Activated CD4-positive, alpha-beta T cell treated with anti-CD3 and anti-CD28 coated beads for 4 hours (primary cell): ENCODE measurements around the gene DPH1.

Experiments
- DNase-seq, 2 donors: peaks; one replicate each; pipeline ENCODE4 v3.0.0-alpha.2; 2020

The DPH1 gene

DNA sequence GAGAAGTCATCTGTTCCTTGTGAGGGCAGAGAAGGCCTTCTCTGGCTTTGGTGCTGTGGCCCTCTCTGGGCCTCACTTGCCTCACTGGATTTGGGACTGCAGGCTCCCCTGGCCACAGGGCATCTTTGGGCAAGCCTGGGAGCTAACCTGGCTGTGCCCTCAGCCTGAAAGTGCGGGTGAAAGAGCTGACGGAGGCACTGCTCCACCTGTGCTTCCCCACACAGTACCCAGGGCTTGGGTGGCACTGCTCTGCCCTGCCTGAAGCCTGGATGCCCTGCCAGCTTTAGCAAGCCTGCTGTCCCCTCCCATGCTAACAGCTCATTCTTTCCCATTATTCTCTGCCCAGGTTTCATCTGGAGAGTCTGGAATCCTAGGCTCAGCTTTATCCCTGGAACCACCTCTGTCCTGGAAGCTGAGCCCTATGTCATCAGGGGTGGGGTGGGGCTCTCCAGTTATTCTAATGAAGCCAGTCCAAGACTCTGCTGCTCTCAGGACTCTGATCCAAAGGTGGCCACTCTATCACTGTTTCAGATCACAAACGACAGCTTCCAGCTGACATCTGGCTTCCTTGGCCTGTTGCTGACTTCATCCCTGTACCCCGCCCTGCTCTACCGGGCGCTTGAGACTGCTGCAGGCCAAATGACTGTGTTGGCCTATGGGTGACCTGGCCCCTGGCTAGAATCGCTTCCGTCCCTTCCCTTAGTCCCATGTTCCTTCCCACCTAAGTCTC lies 54.2 kb downstream of the DPH1 start:
- DNase-seq = no peak

DNA sequence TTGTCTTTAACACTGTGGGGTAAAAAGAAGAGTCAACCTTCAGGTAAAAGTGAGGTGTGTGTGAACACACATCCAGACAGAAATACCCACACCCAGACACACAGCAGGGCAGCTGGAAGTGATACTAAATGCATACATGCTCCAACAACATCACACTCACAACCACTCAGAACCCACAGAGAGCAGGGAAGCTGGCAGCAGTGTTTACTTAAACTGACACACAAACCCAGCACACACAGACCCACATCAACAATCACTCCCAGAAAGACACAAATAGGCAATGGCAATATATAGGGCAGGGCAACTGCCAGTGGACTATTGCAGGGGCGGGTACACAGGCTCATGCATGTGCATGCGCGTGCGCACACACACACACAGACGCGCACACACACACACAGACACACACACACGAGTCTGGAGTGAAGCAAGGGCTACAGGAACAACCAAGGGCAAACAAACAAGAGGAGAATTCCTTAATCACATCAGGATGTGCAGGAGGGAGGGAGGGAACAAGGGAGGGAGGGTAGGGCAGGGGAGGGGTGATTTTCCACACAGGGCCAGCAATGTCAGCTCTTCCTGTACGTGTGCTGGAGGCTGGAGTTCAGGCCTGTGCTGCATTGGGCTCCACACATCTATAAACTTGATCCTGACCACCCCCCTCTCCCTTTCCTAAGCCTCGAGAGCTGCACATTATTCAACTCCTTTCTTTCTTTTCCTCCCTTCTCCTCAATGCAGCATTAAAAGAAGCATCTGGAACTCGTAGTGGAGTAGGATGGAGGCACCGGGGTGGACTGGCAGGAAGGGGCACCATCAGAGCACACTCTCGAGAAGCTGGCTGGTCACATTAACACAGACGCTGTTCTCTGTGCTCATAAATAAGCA lies 55.1 kb downstream of the DPH1 start:
- DNase-seq = no peak

DNA sequence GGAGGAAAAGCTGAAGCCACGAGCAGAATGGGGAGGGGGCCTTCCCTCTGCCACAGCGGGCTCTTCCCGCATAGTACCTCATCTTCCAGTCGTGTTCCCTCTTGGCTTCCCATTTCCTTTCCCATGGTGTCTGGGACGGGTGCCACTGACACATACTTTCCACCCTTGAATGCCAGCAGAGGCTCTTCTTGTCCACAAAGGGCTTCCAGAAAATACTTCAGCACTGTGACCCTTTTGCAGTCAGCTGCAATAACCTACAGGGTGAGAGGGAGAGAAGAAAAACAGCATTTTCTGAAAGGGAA lies 55.6 kb downstream of the DPH1 start:
- DNase-seq = no peak

DNA sequence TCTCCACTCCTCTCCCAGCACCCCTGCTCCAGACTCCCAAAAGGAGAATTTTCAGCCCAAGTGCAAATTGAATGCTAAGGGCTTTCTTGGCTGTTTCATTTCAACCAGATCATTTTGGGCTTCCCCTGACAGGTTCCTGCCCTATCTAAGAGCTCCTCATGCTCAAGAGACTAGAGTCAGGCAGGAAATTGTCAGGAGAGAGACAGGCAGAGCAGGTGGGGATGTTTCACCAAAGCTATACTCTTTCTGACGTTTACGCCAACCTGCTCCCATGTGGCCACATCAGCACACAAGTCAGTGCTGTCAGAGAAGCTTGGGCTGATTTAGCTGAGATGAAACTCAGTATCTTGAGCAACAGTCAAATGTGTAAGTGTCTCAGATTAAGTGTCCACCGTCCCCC lies 56.4 kb downstream of the DPH1 start:
- DNase-seq = no peak

DNA sequence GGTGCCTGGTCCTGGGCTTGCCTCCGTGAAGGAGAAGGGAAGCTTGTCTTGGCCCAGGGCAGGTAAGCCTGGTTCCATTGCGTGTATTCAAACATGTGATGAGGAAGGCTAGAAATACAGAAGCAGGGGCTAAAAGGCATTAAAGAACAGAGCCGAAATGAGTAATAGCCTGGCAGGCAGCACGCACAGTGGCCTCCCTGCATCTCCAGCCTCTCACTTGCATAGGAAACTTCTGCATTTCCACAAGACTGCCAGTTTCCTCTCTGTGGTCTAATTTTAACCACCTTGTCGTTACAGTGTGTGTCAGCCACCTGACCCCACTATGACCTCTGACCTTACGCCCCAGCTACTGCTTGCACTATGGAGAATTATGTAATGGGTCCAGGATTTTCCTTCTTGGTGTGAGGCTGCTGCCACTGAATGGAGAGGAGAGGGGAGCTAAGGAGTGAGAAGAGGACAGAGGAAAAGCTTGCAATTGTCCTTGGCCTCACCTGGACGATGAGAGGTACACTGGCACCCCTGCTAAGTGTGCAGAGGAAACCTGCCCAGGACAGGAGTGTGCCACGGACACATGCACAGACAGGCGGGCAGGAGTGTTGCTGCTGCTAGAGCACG lies 57.8 kb downstream of the DPH1 start:
- DNase-seq = peak; percentile 38 to 41

DNA sequence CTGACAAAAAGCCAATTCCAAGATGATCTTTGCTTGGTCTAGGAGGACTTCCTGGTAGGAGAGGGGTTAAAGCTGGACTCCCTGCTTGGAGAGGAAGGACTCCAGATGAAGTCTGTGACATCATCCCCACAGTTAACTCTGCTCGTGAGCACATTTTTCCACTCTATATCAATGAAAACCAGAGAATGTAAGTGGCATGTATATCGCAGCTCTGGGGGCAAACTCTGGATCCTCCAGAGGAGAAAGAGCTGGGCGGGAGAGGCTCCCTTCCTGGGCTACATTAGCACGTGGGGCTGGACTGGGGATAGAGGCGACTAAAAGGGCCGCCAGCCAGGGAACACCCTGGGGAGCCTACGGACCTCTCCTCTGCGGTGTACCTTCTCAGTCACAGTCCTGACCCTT lies 59.1 kb downstream of the DPH1 start:
- no peak for DNase-seq

DNA sequence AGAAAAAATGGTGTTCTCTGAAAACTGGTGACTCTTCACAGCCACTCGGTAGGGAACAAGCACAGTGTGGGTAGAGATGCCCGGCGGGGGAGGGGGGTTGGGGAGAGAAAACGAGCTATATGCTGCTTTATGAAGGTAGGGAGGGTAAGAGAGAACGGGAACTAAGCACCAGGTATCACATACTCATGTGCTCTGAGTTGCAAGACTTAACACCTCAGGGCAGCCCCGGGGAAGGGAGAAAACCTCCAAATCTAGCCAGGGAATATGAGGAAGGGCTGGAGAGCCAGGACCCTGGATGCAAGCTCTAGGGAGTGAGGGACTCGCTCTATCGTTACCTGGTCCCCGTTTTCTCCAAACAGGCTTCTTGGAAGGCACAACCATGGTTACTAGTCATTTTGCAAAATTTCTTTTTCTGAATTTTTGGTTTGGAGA lies 60.3 kb downstream of the DPH1 start:
- peak; percentile 28 to 29 for DNase-seq

DNA sequence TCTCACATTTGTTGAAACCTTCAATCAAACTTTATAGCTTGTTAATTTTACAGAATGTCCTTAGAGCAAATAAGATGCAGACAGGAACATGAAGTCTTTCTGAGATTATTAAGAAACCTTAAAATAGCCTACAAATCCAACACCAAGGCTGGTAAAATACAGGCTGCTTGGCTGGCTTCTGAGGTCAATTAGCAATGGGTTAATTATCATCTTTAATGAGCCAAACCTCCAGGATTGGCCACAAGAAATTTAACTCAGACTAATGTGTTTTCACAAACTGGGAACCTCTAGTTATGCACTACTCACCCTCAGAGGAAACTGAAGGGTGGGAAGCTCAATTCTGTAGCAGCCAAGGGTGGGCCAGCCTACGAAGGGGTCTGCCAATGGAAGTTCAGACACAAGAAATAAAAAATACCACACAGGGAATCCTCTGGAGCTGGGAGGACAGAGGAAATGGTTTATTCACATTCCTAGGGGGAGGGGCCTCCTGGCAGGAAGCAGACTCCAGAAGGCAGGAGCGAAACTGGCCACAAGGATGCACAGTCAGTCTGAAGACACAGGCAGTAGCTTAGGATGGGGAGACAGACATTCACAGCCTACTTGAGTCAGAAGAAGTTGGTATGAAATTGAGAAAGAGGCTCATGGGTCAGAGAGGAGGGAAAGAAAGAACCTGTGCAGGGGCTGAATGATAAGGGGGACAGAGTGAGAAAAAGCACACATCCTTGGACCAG lies 61.0 kb downstream of the DPH1 start:
- no peak for DNase-seq

DNA sequence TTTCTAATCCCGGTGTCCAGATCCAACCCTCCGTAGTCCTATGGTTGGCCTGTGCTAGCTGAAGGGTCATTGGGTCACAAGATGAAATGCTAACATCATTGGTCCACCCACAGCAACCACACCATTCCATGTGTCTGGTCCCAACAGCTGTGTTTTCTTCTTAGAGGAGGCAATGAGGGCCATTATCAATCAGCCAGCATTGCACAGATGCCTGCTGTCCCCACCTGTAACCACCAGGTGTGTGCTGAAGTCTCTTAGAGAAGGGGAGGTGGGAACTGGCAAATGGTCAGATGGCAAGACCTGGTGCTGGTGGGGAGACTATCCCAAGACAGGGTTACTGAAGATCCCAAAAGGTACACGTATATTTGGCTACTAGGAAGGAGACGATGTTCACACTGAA lies 62.3 kb downstream of the DPH1 start:
- DNase-seq = no peak

DNA sequence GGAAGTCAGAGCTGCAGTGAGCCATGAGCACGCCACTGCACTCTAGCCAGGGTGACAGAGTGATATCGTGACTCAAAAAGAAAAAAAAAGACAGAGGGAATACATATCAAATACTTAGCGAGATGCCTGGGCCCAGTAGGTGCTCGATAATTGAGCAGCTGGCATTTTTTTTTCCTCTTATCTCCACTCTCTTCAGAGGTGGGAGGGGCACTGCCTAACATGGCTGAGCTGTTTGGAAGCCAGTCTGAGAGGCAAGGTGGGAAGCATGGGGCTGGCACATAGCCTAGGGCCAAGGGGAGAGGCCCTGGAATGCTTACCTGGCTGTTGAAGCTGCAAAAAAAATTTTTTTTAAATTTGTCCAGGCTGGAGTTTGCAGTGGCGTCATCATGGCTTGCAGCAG lies 63.4 kb downstream of the DPH1 start:
- no peak for DNase-seq
